CD1c-positive myeloid dendritic cell (primary cell): ENCODE measurements around the gene ADPRHL1.

ENCODE experiments used
- DNase-seq: peaks from one replicate; pipeline ENCODE4 v3.0.0-alpha.2; 2016; ENCODE audit errors: extremely low spot score

Gene ADPRHL1

DNA sequence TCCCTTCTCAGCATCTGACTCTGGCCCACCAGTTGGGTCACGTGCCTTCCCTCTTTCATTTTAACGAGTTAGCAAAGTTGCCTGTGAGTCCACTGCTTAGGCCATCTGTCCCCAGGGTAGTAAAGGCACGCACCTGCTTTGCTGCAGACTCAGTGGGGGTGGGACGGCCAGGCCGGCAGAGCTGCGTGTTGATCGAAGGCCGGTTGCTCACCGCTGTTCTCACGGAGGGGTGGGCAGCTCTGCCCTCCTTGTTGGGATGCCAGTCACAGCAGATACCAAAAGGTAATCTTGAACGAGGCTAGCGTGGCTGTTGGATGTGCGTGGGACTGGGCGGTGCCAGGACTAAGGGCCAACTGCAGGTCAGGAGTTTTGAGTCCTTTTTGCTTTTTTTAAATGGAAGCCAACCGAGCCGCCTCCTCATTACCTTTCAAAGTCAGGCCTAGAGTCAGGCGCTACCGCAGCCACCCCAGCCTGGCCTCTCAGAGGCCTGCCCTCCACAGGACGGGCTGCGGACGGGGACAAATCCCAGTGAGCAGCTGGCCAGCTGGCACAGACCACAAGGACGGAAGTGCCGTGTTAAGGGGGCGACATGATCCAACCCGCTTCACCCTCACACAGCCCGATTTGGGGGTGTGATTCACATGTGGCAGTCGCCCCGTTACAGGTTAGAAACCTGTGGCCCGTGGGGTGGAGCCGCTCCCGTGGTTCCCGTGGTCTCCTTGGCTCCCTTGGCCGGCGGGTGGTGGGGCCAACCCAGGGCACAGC lies 20.6 kb downstream of the ADPRHL1 start:
- no peak for DNase-seq

DNA sequence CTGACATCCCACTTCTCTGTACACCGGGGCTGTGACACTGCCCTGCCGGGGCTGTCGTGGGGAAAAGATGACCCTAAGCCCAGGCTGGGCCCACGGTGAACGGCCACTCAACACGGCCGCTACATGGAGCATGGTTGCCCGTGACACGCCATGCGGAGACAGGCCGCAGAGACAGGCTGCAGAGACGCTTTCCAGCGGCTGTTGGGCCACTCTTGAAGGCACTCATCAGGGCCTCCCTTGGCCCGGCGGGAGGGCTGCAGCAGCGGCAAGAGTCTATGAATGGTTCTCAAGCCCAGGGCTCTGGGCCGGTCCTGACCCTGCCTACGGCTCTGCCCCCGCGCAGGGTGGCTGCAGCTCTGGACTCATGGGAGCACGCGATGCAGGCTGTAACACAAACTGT lies 22.1 kb downstream of the ADPRHL1 start:
- DNase-seq = no peak

GRCh38 chr13:113430378-113431110 lies 22.7 kb downstream of the ADPRHL1 start:
- no peak for DNase-seq

GRCh38 chr13:113429608-113429985 lies 23.7 kb downstream of the ADPRHL1 start:
- DNase-seq = no peak

GRCh38 chr13:113428871-113429607 lies 24.2 kb downstream of the ADPRHL1 start:
- DNase-seq = no peak

GRCh38 chr13:113428469-113428865 lies 24.8 kb downstream of the ADPRHL1 start:
- DNase-seq = no peak

DNA sequence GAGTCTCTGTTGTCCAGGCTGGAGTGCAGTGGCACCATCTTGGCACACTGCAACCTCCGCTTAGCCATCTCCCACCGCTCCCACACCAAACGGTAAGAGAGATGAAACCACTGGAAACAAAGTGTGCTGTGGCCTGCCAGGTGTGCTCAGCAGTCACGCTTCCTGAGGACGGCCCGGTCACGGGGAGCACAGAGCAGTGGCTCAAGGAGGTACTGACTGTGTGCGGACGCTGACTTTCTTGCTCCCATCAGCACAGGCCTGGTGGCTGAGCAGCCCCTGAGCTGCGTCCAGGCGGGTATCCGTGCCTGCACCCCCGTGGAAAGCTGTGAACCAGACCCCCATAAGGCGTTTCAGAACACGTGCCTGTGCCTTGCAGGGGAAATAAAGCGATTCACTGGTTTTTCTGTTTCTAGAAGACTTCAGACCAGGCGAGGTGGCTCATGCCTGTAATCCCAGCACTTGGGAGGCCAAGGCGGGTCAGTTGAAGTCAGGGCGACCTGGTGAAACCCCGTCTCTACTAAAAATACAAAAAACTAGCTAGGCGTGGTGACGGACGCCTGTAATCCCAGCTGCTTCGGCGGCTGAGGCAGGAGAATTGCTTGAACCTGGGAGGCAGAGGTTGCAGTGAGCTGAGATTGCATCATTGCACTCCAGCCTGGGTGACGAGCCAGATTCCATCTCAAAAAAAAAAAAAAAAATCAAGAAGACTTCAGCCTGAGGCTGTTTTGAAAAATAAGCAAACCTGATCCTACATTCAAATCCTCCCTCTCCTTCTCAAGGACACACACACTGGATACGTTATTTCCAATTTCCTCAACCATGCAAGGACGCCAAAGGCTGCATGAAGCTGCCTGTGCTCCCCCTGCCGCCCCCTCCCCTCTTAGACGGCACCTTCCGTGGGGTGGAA lies 25.5 kb downstream of the ADPRHL1 start:
- no peak for DNase-seq

- DNase-seq = no peak
Observed at GRCh38 chr13:113426591-113426986, 26.7 kb downstream of the ADPRHL1 start.

- DNase-seq = no peak
Observed at GRCh38 chr13:113425941-113426590, 27.2 kb downstream of the ADPRHL1 start.

- no peak for DNase-seq
Observed at GRCh38 chr13:113423520-113424163, 29.6 kb downstream of the ADPRHL1 start.

GRCh38 chr13:113422807-113423519 lies 30.3 kb downstream of the ADPRHL1 start:
- no peak for DNase-seq

DNA sequence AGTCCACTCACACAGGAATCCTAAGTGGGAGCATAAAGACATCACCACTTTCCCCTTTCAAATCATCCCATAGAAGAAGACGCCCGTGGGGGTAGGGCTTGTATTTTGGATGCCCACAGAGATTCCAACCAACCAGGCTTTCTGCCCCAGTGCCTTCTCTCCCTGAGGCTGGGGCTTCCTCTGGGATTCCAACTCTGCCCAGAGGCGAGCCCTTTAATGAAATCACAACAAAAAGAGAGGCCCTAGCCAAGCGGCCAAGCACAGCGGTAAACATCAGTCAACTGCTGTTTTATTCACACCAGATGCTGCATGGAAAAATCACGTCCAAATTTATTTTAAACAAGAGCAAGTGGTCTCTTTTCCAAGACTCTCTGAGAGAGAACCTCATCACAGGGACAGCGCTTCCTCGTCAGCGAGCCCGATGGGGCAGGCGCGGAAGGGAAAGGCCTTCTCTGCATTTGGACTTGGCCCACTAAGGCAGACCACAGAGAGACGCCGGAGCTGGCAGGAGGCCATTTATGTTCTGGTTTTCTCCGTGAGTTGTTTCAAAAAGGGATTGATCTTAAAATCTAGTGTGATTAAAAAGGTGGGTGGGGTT lies 31.5 kb downstream of the ADPRHL1 start:
- DNase-seq = no peak

GRCh38 chr13:113420833-113421600 lies 32.3 kb downstream of the ADPRHL1 start:
- no peak for DNase-seq

DNA sequence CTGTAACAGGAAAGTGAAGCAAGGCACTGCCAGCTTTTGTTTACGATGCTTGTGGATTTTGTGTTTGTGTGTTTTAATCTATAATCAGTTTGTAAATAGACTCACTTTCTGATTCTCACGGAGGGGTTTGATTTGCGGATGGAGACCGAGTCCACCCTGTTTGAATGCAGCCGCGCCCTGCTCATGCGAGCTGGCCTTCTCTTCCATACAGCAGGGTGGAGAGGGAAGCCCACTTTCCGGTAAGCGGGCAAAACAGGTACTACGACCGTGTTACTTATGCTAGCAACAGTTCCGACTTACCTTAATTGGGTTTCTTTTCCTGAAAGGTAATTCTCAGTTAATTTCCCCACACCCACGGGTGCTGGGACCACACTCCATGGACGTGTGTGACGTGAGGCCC lies 33.1 kb downstream of the ADPRHL1 start:
- no peak for DNase-seq

GRCh38 chr13:113419531-113420193 lies 33.6 kb downstream of the ADPRHL1 start:
- DNase-seq = no peak

DNA sequence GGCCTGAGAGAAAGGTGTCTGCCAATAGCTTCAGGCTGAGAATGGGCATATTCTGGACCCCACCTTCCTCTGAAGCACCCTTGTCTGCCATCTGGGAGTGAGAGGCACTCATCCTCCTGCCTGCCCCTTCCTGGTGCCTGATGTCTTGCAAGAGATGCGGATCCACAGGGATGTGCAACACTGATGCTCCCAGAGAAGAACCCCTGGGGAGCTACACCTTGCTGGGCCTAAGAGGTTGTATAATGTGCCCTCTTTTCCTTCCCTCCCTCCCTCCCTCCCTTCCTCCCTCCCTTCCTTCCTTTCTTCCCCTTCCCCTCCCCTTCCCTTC lies 34.6 kb downstream of the ADPRHL1 start:
- DNase-seq = no peak

DNA sequence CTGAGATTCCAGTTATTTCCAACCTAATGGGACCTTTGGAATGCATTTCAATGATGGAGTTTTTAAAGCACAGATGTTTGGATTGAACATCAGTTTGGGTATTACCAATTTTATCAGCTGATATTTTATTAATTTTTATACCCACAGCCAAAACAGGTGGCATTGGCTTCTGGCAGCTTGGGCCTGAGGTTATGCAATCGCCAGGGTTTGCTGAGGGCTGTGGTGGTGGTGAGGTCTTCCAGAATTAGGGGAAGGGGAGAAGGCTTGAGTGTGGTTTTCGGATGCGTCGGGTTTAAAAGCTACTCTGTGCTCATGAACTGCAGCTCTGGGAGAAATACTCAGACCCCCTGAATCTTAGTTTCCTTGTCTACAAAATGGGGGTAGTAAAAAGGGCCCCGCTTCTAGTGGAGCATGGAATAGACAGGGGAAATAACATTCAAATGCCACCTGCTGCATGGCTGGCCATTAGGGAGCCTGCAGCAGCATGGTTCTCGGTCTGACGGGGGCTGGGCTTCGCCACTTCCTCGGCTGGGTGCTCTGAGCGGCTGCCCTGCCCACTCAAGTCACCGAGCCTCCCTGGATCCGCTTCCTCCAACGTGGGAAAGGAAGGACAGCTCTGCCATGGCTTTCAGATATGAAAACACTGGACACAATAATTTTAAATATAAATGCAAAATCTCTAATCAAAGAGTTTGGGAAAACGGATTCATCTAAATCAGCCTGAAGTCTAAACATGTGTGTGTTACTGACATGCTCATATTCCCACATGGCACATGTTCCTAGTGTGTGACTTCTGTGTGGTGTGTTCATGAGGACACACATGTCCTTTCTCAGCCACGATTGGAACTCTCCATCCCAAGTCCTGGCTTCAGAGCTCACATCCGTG lies 35.2 kb downstream of the ADPRHL1 start:
- peak; percentile 25 for DNase-seq
